Endodermal cell (in vitro differentiated cells): Measurements from ENCODE around the gene HLCS. TPM values are rescaled to one million over a fixed set of nuclear protein-coding genes. Genes with fewer than 3 reads are reported as not detected.

Experiments
- DNase-seq: peaks from one replicate; pipeline ENCODE4 v3.0.0-alpha.2; 2017
- H3K27ac ChIP-seq: 2 replicates; pipeline ENCODE4 v1.5.1; 2013; ENCODE audit warnings: mild to moderate bottlenecking, low read depth, low read length, moderate library complexity
- H3K27me3 ChIP-seq: 2 replicates; pipeline ENCODE4 v1.6.1; 2013; ENCODE audit warnings: mild to moderate bottlenecking, low read length, moderate library complexity; ENCODE audit not compliant: insufficient read depth, control insufficient read depth, poor library complexity, severe bottlenecking
- H3K36me3 ChIP-seq: 2 replicates; pipeline ENCODE4 v1.7.0; 2013; ENCODE audit warnings: mild to moderate bottlenecking, low read length, moderate library complexity; ENCODE audit not compliant: control insufficient read depth, insufficient read depth
- H3K4me1 ChIP-seq: one replicate; pipeline ENCODE4 v1.7.0; 2013; ENCODE audit warnings: low read length; ENCODE audit not compliant: control insufficient read depth, insufficient read depth
- H3K4me3 ChIP-seq: 2 replicates; pipeline ENCODE4 v1.5.1; 2013; ENCODE audit warnings: mild to moderate bottlenecking, low read length, moderate library complexity
- H3K9ac ChIP-seq: 2 replicates; pipeline ENCODE4 v1.6.1; 2013; ENCODE audit warnings: mild to moderate bottlenecking, low read length, moderate library complexity; ENCODE audit not compliant: poor library complexity, severe bottlenecking; ENCODE audit errors: extremely low read depth
- H3K9me3 ChIP-seq: 2 replicates; pipeline ENCODE4 v1.6.1; 2013; ENCODE audit warnings: mild to moderate bottlenecking, low read length, moderate library complexity; ENCODE audit not compliant: control insufficient read depth
- H3K27ac Mint-ChIP-seq: 2 replicates; pipeline ENCODE4 v1.8.0; 2020; ENCODE audit warnings: mixed read lengths
- H3K27me3 Mint-ChIP-seq: 2 replicates; pipeline ENCODE4 v1.8.0; 2021; ENCODE audit warnings: mild to moderate bottlenecking, mixed read lengths; ENCODE audit not compliant: insufficient read depth
- H3K36me3 Mint-ChIP-seq: 2 replicates; pipeline ENCODE4 v1.8.0; 2020; ENCODE audit warnings: low read depth, mixed read lengths
- H3K4me1 Mint-ChIP-seq: 2 replicates; pipeline ENCODE4 v1.8.0; 2020; ENCODE audit warnings: mixed read lengths
- H3K4me3 Mint-ChIP-seq: 2 replicates; pipeline ENCODE4 v1.8.0; 2020; ENCODE audit warnings: mild to moderate bottlenecking, moderate library complexity, mixed read lengths
- H3K9me3 Mint-ChIP-seq: 2 replicates; pipeline ENCODE4 v1.8.0; 2020; ENCODE audit warnings: mild to moderate bottlenecking, mixed read lengths
- WGBS, 2 experiments: methylation state at CpG; one replicate each; pipeline versions ENCODE4 v1.1.5 to v1.1.7; 2013; ENCODE audit warnings: missing lambda C conversion rate in 2 of 2, mixed read lengths in 1 of 2; ENCODE audit not compliant: insufficient coverage in 1 of 2, insufficient read length in 1 of 2; 5-methylcytosine and 5-hydroxymethylcytosine counted together
- total RNA-seq, 2 donors: library from RNA; stranded (reverse); fragmentation: NEBNext Ultra II Directional in 1 of 2; extraction: Animal tissue kit (Norgen Biotek cat#: 25700) in 1 of 2; gene quantifications; 2 replicates in 1 of 2; 3 replicates in 1 of 2; pipeline ENCODE4 v1.2.1, GENCODE V29; 2021
- TF ChIP-seq, protein P1 (sequence below): fragments of 200-600 bp; sonication (generic); conservative IDR thresholded peaks from 2 replicates; pipeline ENCODE4 v1.5.0; 2021; ENCODE audit warnings: antibody characterized with exemption, mild to moderate bottlenecking

Gene HLCS
- total RNA-seq, 2 donors from 2014 or later: 25.0 to 30.1 TPM

- peaks cover 25% of the 10 kb centered on the region for H3K27me3 Mint-ChIP-seq
Observed at GRCh38 chr21:36753556-36753955, 212.9 kb downstream of the HLCS start.

GRCh38 chr21:36751383-36751782, 215.1 kb downstream of the HLCS start:
- Mint-ChIP-seq H3K27me3 (peaks cover 39% of the 10 kb centered on the region), H3K4me1 (peaks cover 33% of the 10 kb centered on the region), H3K4me3 (no peak overlapping the region), H3K9me3 (no peaks in the 10 kb centered on the region), H3K36me3 (peaks cover 10% of the 10 kb centered on the region), H3K27ac (no peak overlapping the region)
- Histone ChIP-seq H3K4me1 (peaks cover 8% of the 10 kb centered on the region), H3K27ac (peak overlapping the region; percentile 2), H3K9ac (no peak overlapping the region), H3K27me3 (peaks cover 22% of the 10 kb centered on the region), H3K9me3 (no peaks in the 10 kb centered on the region), H3K4me3 (no peak overlapping the region), H3K36me3 (peaks cover 6% of the 10 kb centered on the region)
- peak; percentile 59 for DNase-seq
- WGBS, 2 experiments: 63 to 67% methylated on average over 2 to 10 of the region's 10 CpGs
- TF ChIP-seq, protein P1, sequence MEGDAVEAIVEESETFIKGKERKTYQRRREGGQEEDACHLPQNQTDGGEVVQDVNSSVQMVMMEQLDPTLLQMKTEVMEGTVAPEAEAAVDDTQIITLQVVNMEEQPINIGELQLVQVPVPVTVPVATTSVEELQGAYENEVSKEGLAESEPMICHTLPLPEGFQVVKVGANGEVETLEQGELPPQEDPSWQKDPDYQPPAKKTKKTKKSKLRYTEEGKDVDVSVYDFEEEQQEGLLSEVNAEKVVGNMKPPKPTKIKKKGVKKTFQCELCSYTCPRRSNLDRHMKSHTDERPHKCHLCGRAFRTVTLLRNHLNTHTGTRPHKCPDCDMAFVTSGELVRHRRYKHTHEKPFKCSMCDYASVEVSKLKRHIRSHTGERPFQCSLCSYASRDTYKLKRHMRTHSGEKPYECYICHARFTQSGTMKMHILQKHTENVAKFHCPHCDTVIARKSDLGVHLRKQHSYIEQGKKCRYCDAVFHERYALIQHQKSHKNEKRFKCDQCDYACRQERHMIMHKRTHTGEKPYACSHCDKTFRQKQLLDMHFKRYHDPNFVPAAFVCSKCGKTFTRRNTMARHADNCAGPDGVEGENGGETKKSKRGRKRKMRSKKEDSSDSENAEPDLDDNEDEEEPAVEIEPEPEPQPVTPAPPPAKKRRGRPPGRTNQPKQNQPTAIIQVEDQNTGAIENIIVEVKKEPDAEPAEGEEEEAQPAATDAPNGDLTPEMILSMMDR: no peak

More at GRCh38 chr21:36753556-36753955, 212.9 kb downstream of the HLCS start:
- no peak overlapping the region for H3K9ac ChIP-seq
- H3K27me3 ChIP-seq: peaks cover 12% of the 10 kb centered on the region
- Mint-ChIP-seq H3K4me1 (peaks cover 31% of the 10 kb centered on the region), H3K4me3 (no peak overlapping the region), H3K27ac (no peak overlapping the region), H3K36me3 (peaks cover 14% of the 10 kb centered on the region), H3K9me3 (no peaks in the 10 kb centered on the region)
- DNase-seq: no peak
- TF ChIP-seq, protein P1: no peak
- no peaks in the 10 kb centered on the region for H3K9me3 ChIP-seq
- H3K27ac ChIP-seq: no peak overlapping the region
- peaks cover 7% of the 10 kb centered on the region for H3K4me1 ChIP-seq
- WGBS, 2 experiments: 90 to 95% methylated on average over 2 to 3 of the region's 3 CpGs
- H3K36me3 ChIP-seq: peaks cover 6% of the 10 kb centered on the region
- H3K4me3 ChIP-seq: no peak overlapping the region

DNA sequence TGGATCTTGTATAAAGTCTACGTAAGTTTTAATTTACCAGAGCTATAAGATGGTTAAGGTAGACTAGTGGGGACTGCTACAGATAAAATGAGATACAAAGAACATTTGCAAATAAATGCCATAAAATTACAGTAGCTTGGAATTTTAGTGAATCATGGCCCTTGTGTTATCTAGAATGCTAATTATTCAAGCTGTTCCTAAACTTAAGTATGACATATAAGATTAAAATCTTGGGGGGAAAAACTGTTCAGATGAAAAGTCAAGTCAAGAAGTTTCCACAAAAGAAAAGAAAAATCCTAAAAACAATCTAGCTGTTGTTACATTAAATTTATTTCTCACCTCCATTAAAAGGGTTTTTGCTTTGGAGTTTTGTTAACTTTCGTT, 215.9 kb downstream of the HLCS start:
- Mint-ChIP-seq H3K4me3 (no peak overlapping the region), H3K4me1 (peaks cover 35% of the 10 kb centered on the region), H3K27ac (no peak overlapping the region), H3K27me3 (peaks cover 43% of the 10 kb centered on the region), H3K9me3 (no peaks in the 10 kb centered on the region), H3K36me3 (peaks cover 5% of the 10 kb centered on the region)
- no peak for DNase-seq
- Histone ChIP-seq H3K27ac (peak overlapping the region; percentile 94), H3K4me1 (peaks cover 8% of the 10 kb centered on the region), H3K9me3 (no peaks in the 10 kb centered on the region), H3K36me3 (peaks cover 2% of the 10 kb centered on the region), H3K27me3 (peaks cover 25% of the 10 kb centered on the region), H3K4me3 (no peak overlapping the region), H3K9ac (peak overlapping the region; percentile 45)
- TF ChIP-seq, protein P1: no peak
- WGBS, 2 experiments: 72% methylated on average over 2 of the region's 2 CpGs; no CpG with 5 or more reads in 1 of the 2 experiments
